ENCODE results near the gene PRR18. TPM values are rescaled to one million over a fixed set of nuclear protein-coding genes. Genes with fewer than 3 reads are reported as not detected.

The PRR18 gene
- total RNA-seq, 1 experiment from 2014 or later, result not detected

DNA sequence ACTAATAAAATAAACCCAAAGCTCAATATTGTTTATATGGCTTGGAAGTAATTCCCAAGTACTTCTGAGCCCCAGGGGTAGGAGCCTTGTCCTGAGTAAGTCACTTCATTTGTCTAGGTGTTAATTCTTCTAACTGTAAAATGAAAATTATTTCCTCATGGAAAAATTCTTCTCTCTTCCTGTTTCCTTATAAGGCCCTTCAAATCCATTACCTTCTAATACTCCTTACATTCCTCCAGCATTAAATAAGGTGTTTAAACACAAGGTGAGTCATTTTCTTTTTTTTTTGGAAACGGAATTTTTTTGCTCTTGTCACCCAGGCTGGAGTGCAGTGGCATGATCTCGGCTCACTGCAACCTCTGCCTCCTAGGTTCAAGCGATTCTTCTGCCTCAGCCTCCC lies 41.9 kb downstream of the PRR18 start:
- Mint-ChIP-seq H3K36me3 (ENCODE audit: insufficient read depth in 1 of 3, low read depth in 3 of 3) (no peaks in the 10 kb centered on the region), H3K9me3 (no peaks in the 10 kb centered on the region), H3K27ac (no peak overlapping the region), H3K27me3 (ENCODE audit: low read depth) (peaks cover 65% of the 10 kb centered on the region), H3K4me3 (no peak overlapping the region), H3K4me1 (peaks cover 12 to 14% of the 10 kb centered on the region in 2 experiments)
- Histone ChIP-seq H3K79me1 (ENCODE audit: insufficient read depth, low read depth, low read length, poor library complexity, severe bottlenecking) (no peaks in the 10 kb centered on the region), H4K20me1 (ENCODE audit: control insufficient read depth, insufficient read depth, insufficient read length) (no peaks in the 10 kb centered on the region), H3T11ph (ENCODE audit: low read length) (no peak overlapping the region), H3K14ac (ENCODE audit: insufficient read depth, low read length) (no peak overlapping the region), H3K4me1 (ENCODE audit: insufficient read depth, low read length) (no peaks in the 10 kb centered on the region), H4K5ac (ENCODE audit: insufficient read length, low read depth, low read length) (no peak overlapping the region), H3K27ac (ENCODE audit: insufficient read length, low read depth, low read length) (no peak overlapping the region), H3K56ac (ENCODE audit: insufficient read length, low read depth, low read length) (no peak overlapping the region), H2BK12ac (ENCODE audit: insufficient read length, low read depth, low read length) (no peak overlapping the region), H3K23me2 (ENCODE audit: insufficient read length, low read depth, low read length, poor library complexity, severe bottlenecking) (no peaks in the 10 kb centered on the region), H3K23ac (ENCODE audit: insufficient read length, low read depth, low read length) (no peak overlapping the region), H2BK20ac (ENCODE audit: low read depth, low read length, poor library complexity, severe bottlenecking) (no peak overlapping the region), H3K18ac (ENCODE audit: insufficient read length, low read depth, low read length) (no peak overlapping the region), H3K27me3 (ENCODE audit: insufficient read depth, low read length) (peaks cover 2% of the 10 kb centered on the region; the same call in 1 of the 2 replicates), H2BK15ac (ENCODE audit: low read depth, low read length) (no peak overlapping the region), H3K4me2 (ENCODE audit: insufficient read depth, insufficient read length, low read length) (no peak overlapping the region), H3K4ac (ENCODE audit: low read depth, low read length) (no peak overlapping the region), H3K79me2 (ENCODE audit: insufficient read depth, low read length) (no peaks in the 10 kb centered on the region), H2BK120ac (ENCODE audit: low read depth, low read length, poor library complexity, severe bottlenecking) (no peak overlapping the region), H4K91ac (ENCODE audit: insufficient read length, low read depth, low read length) (no peak overlapping the region), H2BK5ac (ENCODE audit: insufficient read length, low read length) (no peak overlapping the region), H2AFZ (ENCODE audit: low read length) (no peak overlapping the region), H2AK5ac (ENCODE audit: insufficient read length, low read length) (no peak overlapping the region), H3K9me3 (ENCODE audit: control insufficient read depth, low read depth, low read length) (no peaks in the 10 kb centered on the region), H3K9ac (ENCODE audit: extremely low read depth, insufficient read length, low read length) (no peak overlapping the region), H4K8ac (replicated peaks; ENCODE audit: insufficient read length, low read depth, low read length) (no peak overlapping the region)
- TF ChIP-seq, protein P1, sequence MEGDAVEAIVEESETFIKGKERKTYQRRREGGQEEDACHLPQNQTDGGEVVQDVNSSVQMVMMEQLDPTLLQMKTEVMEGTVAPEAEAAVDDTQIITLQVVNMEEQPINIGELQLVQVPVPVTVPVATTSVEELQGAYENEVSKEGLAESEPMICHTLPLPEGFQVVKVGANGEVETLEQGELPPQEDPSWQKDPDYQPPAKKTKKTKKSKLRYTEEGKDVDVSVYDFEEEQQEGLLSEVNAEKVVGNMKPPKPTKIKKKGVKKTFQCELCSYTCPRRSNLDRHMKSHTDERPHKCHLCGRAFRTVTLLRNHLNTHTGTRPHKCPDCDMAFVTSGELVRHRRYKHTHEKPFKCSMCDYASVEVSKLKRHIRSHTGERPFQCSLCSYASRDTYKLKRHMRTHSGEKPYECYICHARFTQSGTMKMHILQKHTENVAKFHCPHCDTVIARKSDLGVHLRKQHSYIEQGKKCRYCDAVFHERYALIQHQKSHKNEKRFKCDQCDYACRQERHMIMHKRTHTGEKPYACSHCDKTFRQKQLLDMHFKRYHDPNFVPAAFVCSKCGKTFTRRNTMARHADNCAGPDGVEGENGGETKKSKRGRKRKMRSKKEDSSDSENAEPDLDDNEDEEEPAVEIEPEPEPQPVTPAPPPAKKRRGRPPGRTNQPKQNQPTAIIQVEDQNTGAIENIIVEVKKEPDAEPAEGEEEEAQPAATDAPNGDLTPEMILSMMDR (conservative IDR thresholded peaks at IDR 0.05), result no peak
- no CpG with 5 or more reads among the region's 3 CpGs for whole genome bisulfite sequencing (ENCODE audit: extremely low coverage, insufficient read length, low lambda C conversion rate)
- no peak for DNase-seq
